Muscle layer of duodenum (tissue), 2 donors: ENCODE measurements around the gene BTNL3.
A peak's percentile ranks its signal among the peaks of the same experiment; 100 is the strongest.

Experiments
- H3K27ac ChIP-seq: one replicate; pipeline ENCODE4 v1.7.0; 2013; ENCODE audit warnings: mild to moderate bottlenecking, low read length
- H3K27me3 ChIP-seq: one replicate; pipeline ENCODE4 v1.7.0; 2013; ENCODE audit warnings: low read depth, mild to moderate bottlenecking, control low read depth, low read length
- H3K36me3 ChIP-seq, 2 donors: one replicate each; pipeline ENCODE4 v1.7.0; 2013; ENCODE audit warnings: low read length in 2 of 2, control low read depth in 1 of 2, mild to moderate bottlenecking in 1 of 2; ENCODE audit not compliant: insufficient read depth in 2 of 2, control insufficient read depth in 1 of 2
- H3K4me1 ChIP-seq, 2 donors: one replicate each; pipeline ENCODE4 v1.7.0; 2013; ENCODE audit warnings: low read length in 2 of 2, mild to moderate bottlenecking in 2 of 2, control low read depth in 1 of 2, moderate library complexity in 1 of 2; ENCODE audit not compliant: insufficient read depth in 2 of 2, control insufficient read depth in 1 of 2
- H3K4me3 ChIP-seq, 2 donors: one replicate each; pipeline ENCODE4 v1.7.0; 2013; ENCODE audit warnings: low read length in 2 of 2, low read depth in 1 of 2, mild to moderate bottlenecking in 1 of 2
- H3K9me3 ChIP-seq, 2 donors: one replicate each; pipeline ENCODE4 v1.7.0; 2013; ENCODE audit warnings: low read length in 2 of 2, control low read depth in 1 of 2, mild to moderate bottlenecking in 1 of 2; ENCODE audit not compliant: control insufficient read depth in 1 of 2
- donor health status: healthy.

Gene BTNL3

GRCh38 chr5:181051841-181052671 is 63.4 kb downstream of the BTNL3 start:
- H3K36me3 ChIP-seq = no peaks in the 10 kb centered on the region
- peaks cover 0 to 21% of the 10 kb centered on the region in 2 donors for H3K4me1 ChIP-seq
- no peaks in the 10 kb centered on the region for H3K9me3 ChIP-seq
- peaks cover 48% of the 10 kb centered on the region for H3K27me3 ChIP-seq
- no peak overlapping the region for H3K27ac ChIP-seq
- peak overlapping the region in 1 of 2 donors; percentile 73 for H3K4me3 ChIP-seq

GRCh38 chr5:181052672-181053487 is 64.2 kb downstream of the BTNL3 start:
- no peaks in the 10 kb centered on the region for H3K9me3 ChIP-seq
- no peaks in the 10 kb centered on the region for H3K36me3 ChIP-seq
- H3K4me1 ChIP-seq = peaks cover 0 to 21% of the 10 kb centered on the region in 2 donors
- no peak overlapping the region for H3K27ac ChIP-seq
- H3K4me3 ChIP-seq = peak overlapping the region; percentile 42 to 73
- peaks cover 50% of the 10 kb centered on the region for H3K27me3 ChIP-seq

- Histone ChIP-seq H3K27me3 (peaks cover 53% of the 10 kb centered on the region), H3K36me3 (no peaks in the 10 kb centered on the region), H3K27ac (no peak overlapping the region), H3K4me1 (peaks cover 0 to 21% of the 10 kb centered on the region in 2 donors), H3K9me3 (no peaks in the 10 kb centered on the region), H3K4me3 (peak overlapping the region; percentile 42 to 73)
Observed at GRCh38 chr5:181053488-181054121, 65.0 kb downstream of the BTNL3 start.

- no peaks in the 10 kb centered on the region for H3K36me3 ChIP-seq
- H3K4me3 ChIP-seq = peak overlapping the region in 1 of 2 donors; percentile 73
- H3K9me3 ChIP-seq = no peaks in the 10 kb centered on the region
- peaks cover 59% of the 10 kb centered on the region for H3K27me3 ChIP-seq
- H3K4me1 ChIP-seq = peaks cover 0 to 21% of the 10 kb centered on the region in 2 donors
- H3K27ac ChIP-seq = no peak overlapping the region
Observed at GRCh38 chr5:181054138-181054537, 65.5 kb downstream of the BTNL3 start.

- H3K36me3 ChIP-seq = no peaks in the 10 kb centered on the region
- H3K27me3 ChIP-seq = peaks cover 62% of the 10 kb centered on the region
- H3K4me1 ChIP-seq = peaks cover 0 to 27% of the 10 kb centered on the region in 2 donors
- no peaks in the 10 kb centered on the region for H3K9me3 ChIP-seq
- H3K4me3 ChIP-seq = no peak overlapping the region
- no peak overlapping the region for H3K27ac ChIP-seq
Observed at GRCh38 chr5:181054871-181055459, 66.3 kb downstream of the BTNL3 start.
